ENCODE data around the gene THAP4. TPM values are rescaled to one million over a fixed set of nuclear protein-coding genes. Genes with fewer than 3 reads are reported as not detected.

The THAP4 gene
- total and polyA plus RNA-seq, 2 of the 13 experiments (the other 11 are each of a cell fraction or from before 2014, with no cell fraction given) = 59.7 to 75.7 TPM

- TF ChIP-seq ZNF639 (CRISPR knock-in tag; conservative IDR thresholded peaks at IDR 0.05) = peak; percentile 97
- peak; percentile 80; the same call in 1 of the 2 replicates for TF ChIP-seq PREB (CRISPR knock-in tag; IDR thresholded peaks at IDR 0.05)
- 0 out of 2 replicates have a peak, but pooled peaks have one; percentile 49 for TF ChIP-seq AFF4 (CRISPR knock-in tag; IDR thresholded peaks at IDR 0.05)
- no peak for TF ChIP-seq ZNF234 (CRISPR knock-in tag; conservative IDR thresholded peaks at IDR 0.05)
- peak; percentile 90 for TF ChIP-seq YEATS2 (CRISPR knock-in tag; IDR thresholded peaks at IDR 0.05; ENCODE audit: borderline replicate concordance)
- TF ChIP-seq THAP8 (CRISPR knock-in tag; IDR thresholded peaks at IDR 0.05; ENCODE audit: borderline replicate concordance) = no peak
- no peak; the same call in 1 of the 2 replicates for TF ChIP-seq ZNF580 (CRISPR knock-in tag; IDR thresholded peaks at IDR 0.05; ENCODE audit: borderline replicate concordance, low read depth)
- TF ChIP-seq SMAD3 (CRISPR knock-in tag; IDR thresholded peaks at IDR 0.05) = peak; percentile 48; the same call in 1 of the 2 replicates
- TF ChIP-seq PRPF4 (IDR thresholded peaks at IDR 0.05; ENCODE audit: low read depth, low read length, poor library complexity, severe bottlenecking) = no peak
- TF ChIP-seq ZNF891 (CRISPR knock-in tag; IDR thresholded peaks at IDR 0.05) = peak; percentile 83
- peak; percentile 83 for TF ChIP-seq ZNF331 (CRISPR knock-in tag; IDR thresholded peaks at IDR 0.05)
- TF ChIP-seq IKZF4 (CRISPR knock-in tag; IDR thresholded peaks at IDR 0.05; ENCODE audit: borderline replicate concordance, low read depth, not compliant biosample characterization) = peak; percentile 18
- TF ChIP-seq SIN3B (IDR thresholded peaks at IDR 0.05; ENCODE audit: low read length) = peak; percentile 83
- no peak for TF ChIP-seq ZNF597 (CRISPR knock-in tag; IDR thresholded peaks at IDR 0.05)
- no peak; the same call in 1 of the 2 replicates for TF ChIP-seq ZNF362 (CRISPR knock-in tag; IDR thresholded peaks at IDR 0.05; ENCODE audit: borderline replicate concordance)
Measured at GRCh38 chr2:241637018-241637794, at the start of gene THAP4, which contains the start of gene ATG4B (continued).
